ENCODE results near the gene DAAM1.

DAAM1 gene

DNA sequence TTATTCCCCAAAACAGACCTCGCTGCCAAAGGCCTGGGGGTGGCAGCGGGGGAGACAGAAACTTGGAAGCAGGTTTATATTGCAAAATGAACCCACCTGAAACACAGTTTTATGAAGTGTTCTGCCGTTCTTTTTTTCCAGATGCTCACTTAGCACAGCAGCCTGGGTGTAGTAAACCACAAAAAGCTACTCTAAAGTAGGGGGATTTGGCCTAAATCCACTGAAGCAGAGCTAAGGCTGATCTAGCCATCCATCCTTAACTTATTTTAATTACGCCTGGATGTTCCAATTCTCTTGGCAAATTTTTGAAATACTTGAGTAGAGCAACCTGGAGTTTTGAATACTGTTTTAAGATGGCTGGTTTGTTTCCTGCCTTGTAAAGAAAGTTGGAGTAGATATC lies 155.5 kb downstream of the DAAM1 start:
- H3K4me3 ChIP-seq (ENCODE audit: low read length) = no peak overlapping the region
- DNase-seq (ENCODE audit: low read depth, low spot score) = no peak

- H3K4me3 ChIP-seq (ENCODE audit: low read length) = no peak overlapping the region
Measured at GRCh38 chr14:59344691-59345455, 156.4 kb downstream of the DAAM1 start.

DNA sequence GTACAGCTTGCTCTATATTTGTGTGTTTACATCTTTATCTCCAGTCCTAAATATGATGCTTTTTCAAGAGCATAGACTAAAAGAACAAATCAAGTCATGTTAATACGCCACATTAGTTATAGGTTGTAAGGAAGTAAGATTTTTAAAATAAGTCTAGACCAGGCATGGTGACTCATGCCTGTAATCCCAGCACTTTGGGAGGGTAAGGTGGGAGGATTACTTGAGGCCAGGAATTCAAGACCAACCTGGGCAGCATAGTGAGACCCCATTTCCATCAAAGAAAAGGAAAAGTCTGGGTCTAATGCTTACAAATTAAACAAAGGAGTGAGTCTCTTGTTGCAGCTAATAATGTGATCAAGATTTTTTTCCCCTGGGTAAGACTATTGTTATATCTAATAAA lies 157.9 kb downstream of the DAAM1 start:
- DNase-seq (ENCODE audit: low read depth, low spot score) = no peak
- no peak overlapping the region for H3K4me3 ChIP-seq (ENCODE audit: low read length)

More at GRCh38 chr14:59344691-59345455, 156.4 kb downstream of the DAAM1 start:
- DNase-seq (ENCODE audit: low read depth, low spot score) = no peak

DNA sequence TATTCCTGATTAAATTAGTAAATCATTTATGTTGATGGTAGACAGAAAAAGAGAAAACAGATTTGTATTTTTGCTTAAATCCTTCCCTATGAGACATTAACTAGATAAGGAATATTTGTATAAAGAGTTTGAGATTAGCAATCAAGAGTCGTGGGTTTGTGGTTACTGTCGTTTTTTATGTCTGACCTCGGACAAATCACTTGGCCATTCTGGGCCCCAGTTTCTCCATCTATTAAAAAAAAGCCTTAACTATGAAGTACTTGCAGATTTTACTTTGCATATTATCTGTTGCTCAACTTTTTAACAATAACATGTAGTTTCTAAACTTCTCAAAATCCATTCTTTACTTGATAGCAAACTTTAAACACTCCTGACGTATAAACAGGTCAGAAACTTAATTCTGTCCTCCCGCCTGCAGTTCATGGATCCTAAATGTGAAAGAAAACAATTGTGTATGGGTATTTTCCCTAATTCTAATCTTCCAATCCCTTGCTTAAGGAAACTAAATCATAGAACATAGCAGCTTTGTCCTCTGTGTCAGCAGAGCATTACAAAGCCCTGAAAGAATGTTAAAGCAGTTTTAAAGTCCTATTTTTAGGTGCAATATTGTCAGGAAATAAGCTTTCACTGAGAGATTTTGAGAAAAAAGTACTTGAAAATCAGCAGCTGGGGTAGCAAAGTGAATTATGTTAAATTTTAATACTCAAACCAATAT lies 158.5 kb downstream of the DAAM1 start:
- DNase-seq (ENCODE audit: low read depth, low spot score) = no peak
- no peak overlapping the region for H3K4me3 ChIP-seq (ENCODE audit: low read length)

- no peak overlapping the region for H3K4me3 ChIP-seq (ENCODE audit: low read length)
Measured at GRCh38 chr14:59347511-59347900, 159.0 kb downstream of the DAAM1 start.

GRCh38 chr14:59347915-59348314 lies 159.4 kb downstream of the DAAM1 start:
- no peak overlapping the region for H3K4me3 ChIP-seq (ENCODE audit: low read length)
- DNase-seq (ENCODE audit: low read depth, low spot score) = no peak

More at GRCh38 chr14:59347511-59347900, 159.0 kb downstream of the DAAM1 start:
- no peak for DNase-seq (ENCODE audit: low read depth, low spot score)

DNA sequence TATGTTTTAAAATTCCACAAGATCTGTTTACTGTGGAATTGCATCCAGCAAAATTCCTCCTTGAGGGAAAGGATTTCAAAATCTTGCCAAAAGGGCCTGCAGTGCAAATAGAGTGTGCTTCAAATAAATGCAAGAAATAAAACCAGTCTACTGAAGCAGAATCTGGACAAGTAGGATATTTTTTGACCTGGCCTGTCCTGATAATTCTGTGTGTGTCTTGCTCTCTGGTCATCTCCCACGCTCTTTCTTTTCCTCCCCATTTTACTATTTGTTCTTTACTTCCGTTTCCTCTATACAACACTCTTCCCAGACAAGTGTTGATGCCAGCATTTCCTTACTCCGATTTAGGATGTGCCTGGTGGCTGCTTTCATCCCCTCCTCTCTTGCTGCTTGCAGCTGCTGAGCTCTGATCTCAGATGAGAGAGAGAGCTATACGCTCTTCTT lies 160.8 kb downstream of the DAAM1 start:
- no peak overlapping the region for H3K4me3 ChIP-seq (ENCODE audit: low read length)

DNA sequence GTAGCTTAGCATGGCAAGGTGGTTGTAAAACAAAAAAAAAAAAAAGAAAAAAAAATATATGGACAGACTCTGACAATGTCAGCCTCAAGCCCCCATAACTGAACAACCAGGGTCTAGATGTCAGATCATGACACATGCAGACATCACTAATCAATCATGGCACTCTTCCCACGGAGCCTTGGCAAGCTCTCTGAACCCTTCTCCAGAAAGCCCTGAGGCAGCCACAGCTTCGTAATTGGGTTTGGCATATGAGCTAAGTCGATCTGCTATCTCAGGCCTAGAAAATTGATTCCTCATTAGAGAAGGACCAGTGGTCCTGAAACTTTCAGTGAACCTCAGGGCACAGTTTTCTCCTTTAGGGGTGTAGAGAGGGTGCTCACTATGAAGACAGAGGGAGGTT lies 164.5 kb downstream of the DAAM1 start:
- DNase-seq (ENCODE audit: low read depth, low spot score) = no peak
- H3K4me3 ChIP-seq (ENCODE audit: low read length) = no peak overlapping the region

More for the DNA sequence above, 160.8 kb downstream of the DAAM1 start:
- no peak for DNase-seq (ENCODE audit: low read depth, low spot score)

- H3K4me3 ChIP-seq (ENCODE audit: low read length) = no peak overlapping the region
- no peak for DNase-seq (ENCODE audit: low read depth, low spot score)
Measured at GRCh38 chr14:59354666-59355065, 166.2 kb downstream of the DAAM1 start.

DNA sequence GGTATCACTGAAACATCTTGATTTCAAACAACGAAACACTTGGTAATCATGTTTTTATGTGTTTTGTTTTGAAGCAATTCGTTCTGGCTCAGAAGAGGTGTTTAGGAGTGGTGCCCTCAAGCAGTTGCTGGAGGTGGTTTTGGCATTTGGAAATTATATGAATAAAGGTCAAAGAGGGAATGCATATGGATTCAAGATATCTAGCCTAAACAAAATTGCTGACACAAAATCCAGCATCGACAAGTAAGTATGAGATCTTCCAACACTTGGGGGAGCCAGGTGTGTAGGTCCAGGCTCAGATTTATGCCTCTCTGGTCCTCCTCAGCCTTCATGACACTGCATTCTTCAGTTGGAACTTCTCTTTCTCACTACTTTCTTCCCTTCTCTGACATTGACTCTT lies 166.6 kb downstream of the DAAM1 start:
- no peak for DNase-seq (ENCODE audit: low read depth, low spot score)

DNA sequence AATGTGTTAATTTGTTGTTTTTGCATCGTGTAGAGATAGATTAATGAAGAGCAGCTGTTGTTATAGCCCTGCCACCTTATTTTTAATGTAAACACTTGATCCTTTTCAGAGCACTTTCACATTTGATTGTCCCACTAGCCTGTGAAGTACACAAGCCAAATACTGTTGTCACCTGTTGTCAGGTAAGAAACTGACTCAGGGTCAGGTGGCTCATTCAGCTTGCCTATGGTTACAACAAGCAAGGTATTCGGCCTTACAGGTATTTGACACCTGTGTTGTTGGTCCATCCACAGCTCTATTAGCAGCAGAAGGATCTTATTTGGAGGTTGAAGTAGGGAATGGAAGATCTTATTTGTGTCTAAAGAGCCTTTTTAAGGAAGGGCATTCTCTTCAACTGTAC lies 167.8 kb downstream of the DAAM1 start:
- no peak for DNase-seq (ENCODE audit: low read depth, low spot score)
- no peak overlapping the region for H3K4me3 ChIP-seq (ENCODE audit: low read length)

More for the DNA sequence above, 166.6 kb downstream of the DAAM1 start:
- no peak overlapping the region for H3K4me3 ChIP-seq (ENCODE audit: low read length)

GRCh38 chr14:59356767-59357166 lies 168.3 kb downstream of the DAAM1 start:
- no peak overlapping the region for H3K4me3 ChIP-seq (ENCODE audit: low read length)
- DNase-seq (ENCODE audit: low read depth, low spot score) = no peak

DNA sequence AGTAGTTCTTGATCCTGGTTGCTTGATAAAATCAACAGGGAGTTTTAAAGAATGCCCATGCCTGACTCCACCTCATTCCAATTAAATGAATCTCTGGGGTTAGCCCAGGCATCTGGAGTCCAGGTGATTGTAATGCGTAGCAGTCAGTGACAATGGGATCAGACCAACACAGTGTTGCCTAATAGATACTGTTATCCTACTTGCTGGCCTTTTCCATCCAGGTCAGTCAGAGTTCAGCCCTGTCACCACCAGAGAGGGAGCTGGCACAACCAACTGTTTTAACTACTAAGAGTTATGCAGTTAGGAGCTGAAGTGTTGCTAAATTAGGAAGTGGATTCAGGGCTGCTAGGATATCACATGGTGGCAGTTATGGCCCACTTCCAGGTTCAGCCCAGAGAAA lies 169.6 kb downstream of the DAAM1 start:
- DNase-seq (ENCODE audit: low read depth, low spot score) = no peak
- no peak overlapping the region for H3K4me3 ChIP-seq (ENCODE audit: low read length)

- DNase-seq (ENCODE audit: low read depth, low spot score) = no peak
- H3K4me3 ChIP-seq (ENCODE audit: low read length) = no peak overlapping the region
Measured at GRCh38 chr14:59358784-59359183, 170.3 kb downstream of the DAAM1 start.

GRCh38 chr14:59359431-59360124 lies 171.1 kb downstream of the DAAM1 start:
- no peak for DNase-seq (ENCODE audit: low read depth, low spot score)
- H3K4me3 ChIP-seq (ENCODE audit: low read length) = no peak overlapping the region

- DNase-seq (ENCODE audit: low read depth, low spot score) = no peak
- no peak overlapping the region for H3K4me3 ChIP-seq (ENCODE audit: low read length)
Measured at GRCh38 chr14:59360233-59360632, 171.8 kb downstream of the DAAM1 start.

GRCh38 chr14:59360923-59361794 lies 172.7 kb downstream of the DAAM1 start:
- no peak overlapping the region for H3K4me3 ChIP-seq (ENCODE audit: low read length)
- no peak for DNase-seq (ENCODE audit: low read depth, low spot score)

DNA sequence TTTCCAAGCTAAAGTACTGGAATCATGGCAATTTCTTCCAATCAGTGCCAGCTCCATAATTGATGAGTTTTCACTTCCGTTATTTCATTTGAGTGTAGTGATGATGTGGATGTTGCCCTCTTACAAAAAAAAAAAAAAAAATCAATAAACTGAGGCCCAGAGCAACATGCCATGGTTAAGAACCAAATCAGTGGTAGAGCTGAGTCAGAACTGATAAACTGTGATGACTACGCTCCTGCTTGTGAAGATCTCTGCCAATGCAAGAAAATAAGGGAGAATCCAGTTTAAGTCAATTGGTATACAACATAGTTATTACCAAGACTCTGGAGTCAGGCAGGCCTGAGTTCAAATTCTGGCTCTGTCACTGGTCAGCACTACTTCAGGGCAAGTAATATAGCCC lies 174.0 kb downstream of the DAAM1 start:
- DNase-seq (ENCODE audit: low read depth, low spot score) = no peak
- no peak overlapping the region for H3K4me3 ChIP-seq (ENCODE audit: low read length)
